GM12878 (cell line): ENCODE measurements around the gene ABCG1.

Experiments used
- ELK1 ChIP-seq: IDR thresholded peaks from 2 replicates; pipeline ENCODE4 v1.6.1; 2012; ENCODE audit warnings: low read depth, low read length, improper control_type of control experiment
- NFYB ChIP-seq: IDR thresholded peaks from 2 replicates; pipeline ENCODE4 v1.6.1; 2011; ENCODE audit warnings: low read depth, mild to moderate bottlenecking, low read length, improper control_type of control experiment, moderate library complexity; ENCODE audit not compliant: insufficient read depth

GRCh38 chr21:42291003-42291750, 72.2 kb downstream of the ABCG1 start:
- TF ChIP-seq NFYB (no peak), ELK1 (no peak)
